Measurements from ENCODE around the gene HEYL.
"Not testable (repeated sequence)": the region's sequence is repeated elsewhere in the genome, so short reads cannot be mapped to it uniquely, and the experiment has no call there.

The HEYL gene

GRCh38 chr1:39601667-39602255, 37.7 kb downstream of the HEYL start:
- H3K36me3 ChIP-seq (ENCODE audit: control insufficient read depth in 1 of 2, insufficient read depth in 2 of 2, low read length in 2 of 2); H3K4me1 ChIP-seq (ENCODE audit: control insufficient read depth in 1 of 2, insufficient read depth in 2 of 2, low read length in 2 of 2); H3K4me3 ChIP-seq (ENCODE audit: low read depth in 1 of 2, low read length in 2 of 2); H3K27me3 ChIP-seq (ENCODE audit: low read depth, low read length); H3K27ac ChIP-seq (ENCODE audit: low read length); H3K9me3 ChIP-seq (ENCODE audit: control insufficient read depth in 1 of 2, low read length in 2 of 2): not testable (repeated sequence)

GRCh38 chr1:39596163-39596562, 43.3 kb downstream of the HEYL start:
- Histone ChIP-seq H3K27me3 (ENCODE audit: low read depth, low read length) (no peaks in the 10 kb centered on the region), H3K4me3 (ENCODE audit: low read depth in 1 of 2, low read length in 2 of 2) (no peak overlapping the region), H3K36me3 (ENCODE audit: control insufficient read depth in 1 of 2, insufficient read depth in 2 of 2, low read length in 2 of 2) (no peaks in the 10 kb centered on the region), H3K27ac (ENCODE audit: low read length) (no peak overlapping the region), H3K4me1 (ENCODE audit: control insufficient read depth in 1 of 2, insufficient read depth in 2 of 2, low read length in 2 of 2) (no peaks in the 10 kb centered on the region), H3K9me3 (ENCODE audit: control insufficient read depth in 1 of 2, low read length in 2 of 2) (no peaks in the 10 kb centered on the region)

DNA sequence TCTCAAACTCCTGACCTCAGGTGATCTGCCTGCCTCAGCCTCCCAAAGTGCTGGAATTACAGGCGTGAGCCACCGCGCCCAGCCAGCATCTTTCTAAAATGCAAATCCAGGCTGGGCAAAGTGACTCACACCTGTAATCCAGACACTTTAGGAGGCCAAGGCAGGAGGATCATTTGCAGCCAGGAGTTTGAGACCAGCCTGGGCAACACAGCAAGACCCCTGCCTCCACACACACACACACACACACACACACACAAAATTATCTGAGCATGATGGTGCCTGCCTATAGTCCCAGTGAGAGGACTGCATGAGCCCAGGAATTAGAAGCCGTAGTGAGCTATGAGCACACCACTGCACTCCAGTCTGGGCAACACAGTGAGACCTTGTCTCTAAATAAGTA, 46.1 kb downstream of the HEYL start:
- H3K36me3 ChIP-seq (ENCODE audit: control insufficient read depth in 1 of 2, insufficient read depth in 2 of 2, low read length in 2 of 2): no peaks in the 10 kb centered on the region
- no peaks in the 10 kb centered on the region for H3K4me1 ChIP-seq (ENCODE audit: control insufficient read depth in 1 of 2, insufficient read depth in 2 of 2, low read length in 2 of 2)
- H3K9me3 ChIP-seq (ENCODE audit: control insufficient read depth in 1 of 2, low read length in 2 of 2): no peaks in the 10 kb centered on the region
- no peaks in the 10 kb centered on the region for H3K27me3 ChIP-seq (ENCODE audit: low read depth, low read length)
- H3K27ac ChIP-seq (ENCODE audit: low read length): no peak overlapping the region
- no peak overlapping the region for H3K4me3 ChIP-seq (ENCODE audit: low read depth in 1 of 2, low read length in 2 of 2)

DNA sequence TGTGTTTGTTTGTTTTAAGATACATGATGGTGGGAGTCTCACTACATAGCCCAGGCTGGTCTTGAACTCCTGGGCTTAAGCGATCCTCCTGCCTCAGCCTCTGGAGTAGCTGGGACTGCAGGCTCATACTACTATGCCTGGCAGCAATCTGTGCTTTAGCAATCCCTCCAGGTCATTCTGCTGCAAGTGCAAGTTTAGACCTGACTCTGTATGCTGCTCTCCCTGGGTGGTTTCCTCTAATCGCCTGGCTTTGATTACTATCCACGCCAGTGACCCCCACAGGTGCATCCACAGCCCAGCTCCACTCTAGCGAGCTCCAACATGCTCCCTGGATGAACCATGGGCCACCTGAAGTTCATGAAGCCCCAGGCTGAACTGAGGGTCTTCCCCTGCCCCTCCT, 47.4 kb downstream of the HEYL start:
- H3K27me3 ChIP-seq (ENCODE audit: low read depth, low read length): no peaks in the 10 kb centered on the region
- H3K4me1 ChIP-seq (ENCODE audit: control insufficient read depth in 1 of 2, insufficient read depth in 2 of 2, low read length in 2 of 2): no peaks in the 10 kb centered on the region
- no peak overlapping the region for H3K4me3 ChIP-seq (ENCODE audit: low read depth in 1 of 2, low read length in 2 of 2)
- H3K9me3 ChIP-seq (ENCODE audit: control insufficient read depth in 1 of 2, low read length in 2 of 2): no peaks in the 10 kb centered on the region
- no peak overlapping the region for H3K27ac ChIP-seq (ENCODE audit: low read length)
- no peaks in the 10 kb centered on the region for H3K36me3 ChIP-seq (ENCODE audit: control insufficient read depth in 1 of 2, insufficient read depth in 2 of 2, low read length in 2 of 2)

GRCh38 chr1:39590546-39590945, 48.9 kb downstream of the HEYL start:
- H3K9me3 ChIP-seq (ENCODE audit: control insufficient read depth in 1 of 2, low read length in 2 of 2): no peaks in the 10 kb centered on the region
- H3K4me3 ChIP-seq (ENCODE audit: low read depth in 1 of 2, low read length in 2 of 2): no peak overlapping the region
- H3K27ac ChIP-seq (ENCODE audit: low read length): no peak overlapping the region
- no peaks in the 10 kb centered on the region for H3K4me1 ChIP-seq (ENCODE audit: control insufficient read depth in 1 of 2, insufficient read depth in 2 of 2, low read length in 2 of 2)
- H3K27me3 ChIP-seq (ENCODE audit: low read depth, low read length): no peaks in the 10 kb centered on the region
- no peaks in the 10 kb centered on the region for H3K36me3 ChIP-seq (ENCODE audit: control insufficient read depth in 1 of 2, insufficient read depth in 2 of 2, low read length in 2 of 2)

GRCh38 chr1:39585933-39586332, 53.5 kb downstream of the HEYL start:
- H3K4me3 ChIP-seq (ENCODE audit: low read depth in 1 of 2, low read length in 2 of 2): no peak overlapping the region
- H3K27me3 ChIP-seq (ENCODE audit: low read depth, low read length): no peaks in the 10 kb centered on the region
- no peaks in the 10 kb centered on the region for H3K36me3 ChIP-seq (ENCODE audit: control insufficient read depth in 1 of 2, insufficient read depth in 2 of 2, low read length in 2 of 2)
- H3K27ac ChIP-seq (ENCODE audit: low read length): no peak overlapping the region
- H3K9me3 ChIP-seq (ENCODE audit: control insufficient read depth in 1 of 2, low read length in 2 of 2): no peaks in the 10 kb centered on the region
- no peaks in the 10 kb centered on the region for H3K4me1 ChIP-seq (ENCODE audit: control insufficient read depth in 1 of 2, insufficient read depth in 2 of 2, low read length in 2 of 2)

- Histone ChIP-seq H3K4me1 (ENCODE audit: control insufficient read depth in 1 of 2, insufficient read depth in 2 of 2, low read length in 2 of 2) (peaks cover 5 to 29% of the 10 kb centered on the region in 2 donors), H3K27ac (ENCODE audit: low read length) (peak overlapping the region; percentile 72), H3K9me3 (ENCODE audit: control insufficient read depth in 1 of 2, low read length in 2 of 2) (no peaks in the 10 kb centered on the region), H3K36me3 (ENCODE audit: control insufficient read depth in 1 of 2, insufficient read depth in 2 of 2, low read length in 2 of 2) (peaks cover 17 to 19% of the 10 kb centered on the region in 2 donors), H3K27me3 (ENCODE audit: low read depth, low read length) (no peaks in the 10 kb centered on the region), H3K4me3 (ENCODE audit: low read depth in 1 of 2, low read length in 2 of 2) (peak overlapping the region; percentile 79 to 82)
Measured at GRCh38 chr1:39576016-39576657, 63.3 kb downstream of the HEYL start.

GRCh38 chr1:39575191-39576015, 64.0 kb downstream of the HEYL start:
- Histone ChIP-seq H3K4me1 (ENCODE audit: control insufficient read depth in 1 of 2, insufficient read depth in 2 of 2, low read length in 2 of 2) (peaks cover 5 to 29% of the 10 kb centered on the region in 2 donors), H3K4me3 (ENCODE audit: low read depth in 1 of 2, low read length in 2 of 2) (peak overlapping the region; percentile 79 to 82), H3K9me3 (ENCODE audit: control insufficient read depth in 1 of 2, low read length in 2 of 2) (no peaks in the 10 kb centered on the region), H3K27ac (ENCODE audit: low read length) (peak overlapping the region; percentile 72), H3K36me3 (ENCODE audit: control insufficient read depth in 1 of 2, insufficient read depth in 2 of 2, low read length in 2 of 2) (peaks cover 24 to 26% of the 10 kb centered on the region in 2 donors), H3K27me3 (ENCODE audit: low read depth, low read length) (no peaks in the 10 kb centered on the region)

DNA sequence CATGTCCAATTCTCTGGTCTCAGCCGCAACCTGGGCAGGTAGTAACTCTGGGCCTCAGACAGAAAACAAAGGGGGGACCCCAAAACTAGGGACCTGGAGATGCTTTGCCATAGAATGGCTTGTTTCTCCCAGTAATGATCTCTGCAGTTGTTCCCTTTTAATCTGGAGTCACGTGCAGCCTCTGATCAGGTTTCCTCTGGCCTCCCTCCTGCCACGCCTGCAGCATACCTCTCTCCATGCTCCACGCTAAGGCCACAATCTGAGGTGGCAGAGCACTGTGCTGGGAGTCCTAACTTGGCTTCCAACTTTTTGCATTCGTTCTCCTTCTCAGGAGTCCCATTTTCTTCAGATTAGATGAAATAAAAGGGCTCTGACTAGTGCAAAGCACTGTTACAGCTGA, 64.8 kb downstream of the HEYL start:
- Histone ChIP-seq H3K9me3 (ENCODE audit: control insufficient read depth in 1 of 2, low read length in 2 of 2) (no peaks in the 10 kb centered on the region), H3K36me3 (ENCODE audit: control insufficient read depth in 1 of 2, insufficient read depth in 2 of 2, low read length in 2 of 2) (peaks cover 31 to 34% of the 10 kb centered on the region in 2 donors), H3K27ac (ENCODE audit: low read length) (no peak overlapping the region), H3K4me1 (ENCODE audit: control insufficient read depth in 1 of 2, insufficient read depth in 2 of 2, low read length in 2 of 2) (peaks cover 5 to 29% of the 10 kb centered on the region in 2 donors), H3K4me3 (ENCODE audit: low read depth in 1 of 2, low read length in 2 of 2) (peak overlapping the region; percentile 79 to 82), H3K27me3 (ENCODE audit: low read depth, low read length) (no peaks in the 10 kb centered on the region)

Measured in muscle layer of duodenum (tissue), 2 donors.